Muscle of leg (tissue), 11 donors: Measurements from ENCODE around the gene EIF2S1. TPM values are rescaled to one million over a fixed set of nuclear protein-coding genes. Genes with fewer than 3 reads are reported as not detected.

ENCODE experiments used
- DNase-seq: peaks from one replicate; pipeline ENCODE4 v3.0.0; 2013
- H3K27ac ChIP-seq: one replicate; pipeline ENCODE4 v1.5.1; 2013; ENCODE audit warnings: mild to moderate bottlenecking, low read length, control low read depth
- H3K27me3 ChIP-seq: one replicate; pipeline ENCODE4 v1.6.1; 2013; ENCODE audit warnings: low read length; ENCODE audit not compliant: control insufficient read depth, insufficient read depth
- H3K36me3 ChIP-seq: one replicate; pipeline ENCODE4 v1.6.1; 2013; ENCODE audit warnings: low read length; ENCODE audit not compliant: control insufficient read depth, insufficient read depth
- H3K4me1 ChIP-seq: one replicate; pipeline ENCODE4 v1.6.1; 2013; ENCODE audit warnings: low read length; ENCODE audit not compliant: control insufficient read depth, insufficient read depth
- H3K4me3 ChIP-seq: one replicate; pipeline ENCODE4 v1.5.1; 2013; ENCODE audit warnings: low read length, control low read depth
- H3K9me3 ChIP-seq: replicated peaks from 2 replicates; pipeline ENCODE4 v1.6.1; 2013; ENCODE audit warnings: low read depth, low read length; ENCODE audit not compliant: control insufficient read depth
- WGBS: methylation state at CpG from one replicate; pipeline ENCODE4 v1.1.5; 2013; ENCODE audit warnings: missing lambda C conversion rate; ENCODE audit not compliant: insufficient coverage; 5-methylcytosine and 5-hydroxymethylcytosine counted together
- polyA plus RNA-seq, 8 donors: library from polyadenylated mRNA; unstranded; fragments of 120-200 nt; gene quantifications; one replicate each; pipeline versions ENCODE4 v1.2.1 to v1.2.3, GENCODE V29; 2013; ENCODE audit warnings: inconsistent platforms in 1 of 8, low replicate concordance in 1 of 8; ENCODE audit not compliant: insufficient read length in 8 of 8, insufficient read depth in 1 of 8
- total RNA-seq: library from RNA; stranded (reverse); fragments of 120-200 nt; gene quantifications from one replicate; pipeline ENCODE4 v1.2.4, GENCODE V29; 2013

Gene EIF2S1
- total and polyA plus RNA-seq, 9 donors: 60.3 to 97.4 (median 90.0) TPM

DNA sequence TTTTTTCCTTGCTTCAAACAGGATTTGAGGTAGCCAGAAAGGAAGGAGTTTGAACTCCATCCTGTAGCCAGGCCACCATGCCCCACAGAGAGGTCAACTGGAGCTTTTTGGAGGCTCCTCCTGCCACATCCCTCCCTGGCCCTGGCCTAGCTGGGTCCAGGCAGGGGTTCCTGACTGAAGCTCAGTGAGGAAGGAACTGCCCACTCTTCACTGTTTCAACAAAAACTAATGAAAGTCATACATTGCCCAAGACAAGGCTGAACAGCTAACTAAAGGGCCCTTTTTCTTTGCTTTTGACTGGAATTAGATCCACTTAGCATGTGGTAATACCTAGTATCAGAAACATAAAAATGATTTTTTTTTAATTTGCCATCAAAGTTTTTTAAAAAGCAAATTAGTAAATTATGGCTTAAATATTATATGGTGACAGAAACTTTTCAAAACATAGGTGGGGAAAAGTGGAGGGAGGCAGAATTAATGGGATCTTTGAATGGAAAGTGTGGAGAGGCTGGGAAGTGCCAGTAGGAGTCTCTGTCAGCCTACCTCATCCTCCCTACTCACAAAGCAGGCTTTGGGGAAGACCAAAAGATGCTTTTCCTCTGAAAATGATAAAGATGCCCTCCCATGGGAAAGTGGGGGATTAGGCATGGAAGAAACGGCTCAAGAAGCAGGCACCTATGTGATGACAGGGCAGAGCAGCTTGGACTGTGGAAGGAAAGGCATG, 29.8 kb downstream of the EIF2S1 start:
- DNase-seq: no peak
- Histone ChIP-seq H3K27ac (no peak overlapping the region), H3K36me3 (peaks cover 8% of the 10 kb centered on the region), H3K9me3 (no peaks in the 10 kb centered on the region), H3K27me3 (no peaks in the 10 kb centered on the region), H3K4me3 (no peak overlapping the region), H3K4me1 (no peaks in the 10 kb centered on the region)
- 54% methylated on average over 1 of the region's 1 CpG for WGBS

GRCh38 chr14:67391268-67391667, 31.1 kb downstream of the EIF2S1 start:
- 62% methylated on average over 5 of the region's 6 CpGs for WGBS
- Histone ChIP-seq H3K4me3 (no peak overlapping the region), H3K27ac (no peak overlapping the region), H3K36me3 (no peaks in the 10 kb centered on the region), H3K4me1 (no peaks in the 10 kb centered on the region), H3K9me3 (no peaks in the 10 kb centered on the region), H3K27me3 (no peaks in the 10 kb centered on the region)
- no peak for DNase-seq

GRCh38 chr14:67392123-67392522, 32.0 kb downstream of the EIF2S1 start:
- no peaks in the 10 kb centered on the region for H3K36me3 ChIP-seq
- no peak overlapping the region for H3K4me3 ChIP-seq
- no peaks in the 10 kb centered on the region for H3K4me1 ChIP-seq
- no peaks in the 10 kb centered on the region for H3K9me3 ChIP-seq
- no peak for DNase-seq
- 73% methylated on average over 2 of the region's 3 CpGs for WGBS
- H3K27me3 ChIP-seq: no peaks in the 10 kb centered on the region
- no peak overlapping the region for H3K27ac ChIP-seq

- Histone ChIP-seq H3K27me3 (no peaks in the 10 kb centered on the region), H3K36me3 (no peaks in the 10 kb centered on the region), H3K27ac (no peak overlapping the region), H3K4me3 (no peak overlapping the region), H3K9me3 (no peaks in the 10 kb centered on the region), H3K4me1 (no peaks in the 10 kb centered on the region)
- WGBS: 80% methylated on average over 9 of the region's 9 CpGs
- DNase-seq: no peak
Observed at GRCh38 chr14:67392800-67393199, 32.7 kb downstream of the EIF2S1 start.

GRCh38 chr14:67393689-67394088, 33.6 kb downstream of the EIF2S1 start:
- no peaks in the 10 kb centered on the region for H3K4me1 ChIP-seq
- H3K27me3 ChIP-seq: no peaks in the 10 kb centered on the region
- DNase-seq: no peak
- H3K36me3 ChIP-seq: no peaks in the 10 kb centered on the region
- H3K9me3 ChIP-seq: no peaks in the 10 kb centered on the region
- no peak overlapping the region for H3K27ac ChIP-seq
- 45% methylated on average over 3 of the region's 6 CpGs for WGBS
- no peak overlapping the region for H3K4me3 ChIP-seq

- Histone ChIP-seq H3K4me1 (no peaks in the 10 kb centered on the region), H3K9me3 (no peaks in the 10 kb centered on the region), H3K36me3 (no peaks in the 10 kb centered on the region), H3K27me3 (no peaks in the 10 kb centered on the region), H3K4me3 (no peak overlapping the region), H3K27ac (no peak overlapping the region)
- DNase-seq: no peak
- 66% methylated on average over 13 of the region's 16 CpGs for WGBS
Observed at GRCh38 chr14:67395086-67395875, 35.2 kb downstream of the EIF2S1 start.

GRCh38 chr14:67395876-67396189, 35.7 kb downstream of the EIF2S1 start:
- 83% methylated on average over 1 of the region's 5 CpGs for WGBS
- no peak overlapping the region for H3K27ac ChIP-seq
- H3K36me3 ChIP-seq: no peaks in the 10 kb centered on the region
- no peaks in the 10 kb centered on the region for H3K9me3 ChIP-seq
- peaks cover 2% of the 10 kb centered on the region for H3K27me3 ChIP-seq
- no peaks in the 10 kb centered on the region for H3K4me1 ChIP-seq
- no peak overlapping the region for H3K4me3 ChIP-seq
- DNase-seq: no peak

GRCh38 chr14:67396381-67396970, 36.3 kb downstream of the EIF2S1 start:
- Histone ChIP-seq H3K27ac (no peak overlapping the region), H3K4me1 (no peaks in the 10 kb centered on the region), H3K27me3 (peaks cover 2% of the 10 kb centered on the region), H3K36me3 (no peaks in the 10 kb centered on the region), H3K4me3 (no peak overlapping the region), H3K9me3 (no peaks in the 10 kb centered on the region)
- no peak for DNase-seq
- WGBS: 61% methylated on average over 2 of the region's 2 CpGs

- WGBS: 98% methylated on average over 9 of the region's 9 CpGs
- Histone ChIP-seq H3K9me3 (no peaks in the 10 kb centered on the region), H3K36me3 (no peaks in the 10 kb centered on the region), H3K4me3 (no peak overlapping the region), H3K27ac (no peak overlapping the region), H3K4me1 (no peaks in the 10 kb centered on the region), H3K27me3 (peaks cover 2% of the 10 kb centered on the region)
- no peak for DNase-seq
Observed at GRCh38 chr14:67397536-67397935, 37.4 kb downstream of the EIF2S1 start.

- no peaks in the 10 kb centered on the region for H3K9me3 ChIP-seq
- no peaks in the 10 kb centered on the region for H3K4me1 ChIP-seq
- no peak overlapping the region for H3K27ac ChIP-seq
- H3K27me3 ChIP-seq: peaks cover 2% of the 10 kb centered on the region
- DNase-seq: no peak
- no peak overlapping the region for H3K4me3 ChIP-seq
- 70% methylated on average over 4 of the region's 4 CpGs for WGBS
- no peaks in the 10 kb centered on the region for H3K36me3 ChIP-seq
Observed at GRCh38 chr14:67400434-67400833, 40.3 kb downstream of the EIF2S1 start.
